ENCODE data around the gene SEPTIN3.

Gene SEPTIN3

GRCh38 chr22:41975299-41976069, 6.2 kb downstream of the SEPTIN3 start:
- DNase-seq (ENCODE audit: low read depth), result no peak

GRCh38 chr22:41976070-41976901, 7.0 kb downstream of the SEPTIN3 start:
- DNase-seq (ENCODE audit: low read depth), result no peak

- no peak for DNase-seq (ENCODE audit: low read depth)
Measured at GRCh38 chr22:41976961-41977566, 7.8 kb downstream of the SEPTIN3 start.

- no peak for DNase-seq (ENCODE audit: low read depth)
Measured at GRCh38 chr22:41978732-41979131, 9.5 kb downstream of the SEPTIN3 start.

- no peak for DNase-seq (ENCODE audit: low read depth)
Measured at GRCh38 chr22:41979423-41980250, 10.4 kb downstream of the SEPTIN3 start.

GRCh38 chr22:41982865-41983264, 13.6 kb downstream of the SEPTIN3 start:
- DNase-seq (ENCODE audit: low read depth), result no peak

GRCh38 chr22:41983513-41984405, 14.5 kb downstream of the SEPTIN3 start:
- peak; percentile 93 for DNase-seq (ENCODE audit: low read depth)

GRCh38 chr22:41987276-41987675, 18.0 kb downstream of the SEPTIN3 start:
- DNase-seq (ENCODE audit: low read depth), result no peak

- no peak for DNase-seq (ENCODE audit: low read depth)
Measured at GRCh38 chr22:41989246-41989645, 20.0 kb downstream of the SEPTIN3 start.

GRCh38 chr22:41991111-41991510, 21.9 kb downstream of the SEPTIN3 start:
- no peak for DNase-seq (ENCODE audit: low read depth)

GRCh38 chr22:41992496-41992895, 23.3 kb downstream of the SEPTIN3 start:
- DNase-seq (ENCODE audit: low read depth), result no peak

- DNase-seq (ENCODE audit: low read depth), result no peak
Measured at GRCh38 chr22:41995211-41995610, 26.0 kb downstream of the SEPTIN3 start.

GRCh38 chr22:41996826-41997225, 27.6 kb downstream of the SEPTIN3 start:
- DNase-seq (ENCODE audit: low read depth), result no peak

- peak; percentile 79 for DNase-seq (ENCODE audit: low read depth)
Measured at GRCh38 chr22:41998361-41999261, 29.4 kb downstream of the SEPTIN3 start, which contains the start of gene WBP2NL. WBP2NL (plus strand) TSS chr22:41998788; CDS start chr22:41998819, 31 bp downstream.

GRCh38 chr22:42000466-42000865, 31.2 kb downstream of the SEPTIN3 start:
- DNase-seq (ENCODE audit: low read depth), result no peak

- no peak for DNase-seq (ENCODE audit: low read depth)
Measured at GRCh38 chr22:42001121-42001520, 31.9 kb downstream of the SEPTIN3 start.

GRCh38 chr22:42001706-42002105, 32.5 kb downstream of the SEPTIN3 start:
- no peak for DNase-seq (ENCODE audit: low read depth)

GRCh38 chr22:42007922-42008321, 38.7 kb downstream of the SEPTIN3 start:
- DNase-seq (ENCODE audit: low read depth), result no peak

- no peak for DNase-seq (ENCODE audit: low read depth)
Measured at GRCh38 chr22:42010778-42011177, 41.5 kb downstream of the SEPTIN3 start.

GRCh38 chr22:42013385-42013784, 44.1 kb downstream of the SEPTIN3 start:
- no peak for DNase-seq (ENCODE audit: low read depth)
